Measurements from ENCODE around the gene CLDN7.

Gene CLDN7

DNA sequence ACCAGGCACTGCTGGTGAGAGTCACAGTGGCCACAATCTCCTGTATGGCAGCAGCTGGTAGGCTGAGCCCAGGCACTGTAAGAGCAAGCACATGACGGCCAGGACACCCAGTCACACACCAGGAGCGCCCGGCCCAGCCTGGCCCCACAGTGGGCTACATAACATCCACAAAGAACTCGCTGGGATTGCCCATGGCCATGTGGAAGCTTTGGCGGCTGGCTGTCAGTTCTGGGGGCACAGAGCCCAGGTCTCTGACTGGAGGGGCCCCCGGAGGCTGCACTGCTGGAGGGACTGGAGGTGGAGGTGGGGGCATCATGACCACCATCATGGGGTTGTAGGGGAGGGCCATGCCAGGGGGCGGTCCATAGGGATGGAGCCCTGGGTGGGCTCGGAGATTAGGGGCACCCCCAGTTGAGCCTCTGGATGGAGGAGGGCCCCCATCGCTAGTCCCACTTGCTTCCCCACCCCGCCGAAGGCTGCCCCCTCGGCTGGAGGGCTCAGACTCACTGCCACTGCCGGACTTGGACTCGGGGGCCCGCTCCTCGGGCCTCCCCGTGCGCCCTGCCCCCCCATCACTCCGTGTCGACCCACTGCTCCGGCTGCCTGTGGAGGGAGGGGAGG is 36.5 kb downstream of the CLDN7 start (continued):
- TF ChIP-seq OSR1 (CRISPR knock-in tag; IDR thresholded peaks at IDR 0.05) (no peak), GLIS3 (CRISPR knock-in tag; IDR thresholded peaks at IDR 0.05) (no peak), ZC3H10 (CRISPR knock-in tag; IDR thresholded peaks at IDR 0.05) (no peak)

DNA sequence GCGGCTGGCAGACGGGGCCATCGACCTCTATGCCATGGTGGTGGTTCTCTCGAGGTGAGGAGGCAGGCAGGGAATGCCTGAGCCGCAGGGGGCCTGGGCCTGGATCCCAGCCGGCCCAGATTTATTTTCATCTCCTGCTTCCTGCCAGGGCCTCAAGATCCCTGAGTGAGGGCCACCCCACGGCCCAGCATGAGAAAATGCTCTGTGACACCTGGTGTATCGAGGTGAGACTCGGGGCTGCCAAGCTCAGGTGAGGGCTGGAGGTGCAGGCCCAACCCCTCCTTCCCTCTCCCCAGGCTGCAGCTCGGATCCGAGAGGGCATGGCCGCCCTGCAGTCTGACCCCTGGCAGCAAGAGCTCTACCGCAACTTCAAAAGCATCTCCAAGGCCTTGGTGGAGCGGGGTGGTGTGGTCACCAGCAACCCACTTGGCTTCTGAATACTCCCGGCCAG is 37.6 kb downstream of the CLDN7 start:
- ATAC-seq, result no peak
- TF ChIP-seq ZNF8 (CRISPR knock-in tag; IDR thresholded peaks at IDR 0.05) (no peak), PATZ1 (CRISPR knock-in tag; IDR thresholded peaks at IDR 0.05; ENCODE audit: borderline replicate concordance) (no peak), ZNF70 (CRISPR knock-in tag; IDR thresholded peaks at IDR 0.05) (no peak), TOX (CRISPR knock-in tag; IDR thresholded peaks at IDR 0.05; ENCODE audit: borderline replicate concordance) (no peak), BACH2 (CRISPR knock-in tag; IDR thresholded peaks at IDR 0.05; ENCODE audit: borderline replicate concordance) (no peak), OSR1 (CRISPR knock-in tag; IDR thresholded peaks at IDR 0.05) (no peak), ESRRG (CRISPR knock-in tag; IDR thresholded peaks at IDR 0.05) (no peak), GLIS3 (CRISPR knock-in tag; IDR thresholded peaks at IDR 0.05) (no peak)

DNA sequence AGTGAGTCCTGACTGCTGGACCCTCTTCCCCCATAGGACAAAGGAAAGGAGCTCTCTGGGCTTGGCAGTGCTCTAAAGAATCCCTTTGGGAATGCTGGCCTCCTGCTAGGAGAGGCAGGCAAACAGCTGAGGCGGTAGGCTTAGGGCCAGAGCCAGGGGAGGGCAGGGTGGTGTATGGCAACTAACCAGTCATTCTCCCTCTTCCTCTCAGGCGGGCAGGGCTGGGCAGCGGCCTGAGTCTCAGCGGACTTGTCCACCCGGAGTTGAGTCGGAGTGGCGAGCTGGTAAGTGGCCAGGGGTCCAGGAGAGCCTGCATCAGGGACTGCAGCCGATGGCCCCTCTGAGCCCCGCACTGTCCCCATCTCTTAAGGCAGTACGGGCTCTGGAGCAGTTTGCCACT is 38.2 kb downstream of the CLDN7 start:
- no peak for ATAC-seq

DNA sequence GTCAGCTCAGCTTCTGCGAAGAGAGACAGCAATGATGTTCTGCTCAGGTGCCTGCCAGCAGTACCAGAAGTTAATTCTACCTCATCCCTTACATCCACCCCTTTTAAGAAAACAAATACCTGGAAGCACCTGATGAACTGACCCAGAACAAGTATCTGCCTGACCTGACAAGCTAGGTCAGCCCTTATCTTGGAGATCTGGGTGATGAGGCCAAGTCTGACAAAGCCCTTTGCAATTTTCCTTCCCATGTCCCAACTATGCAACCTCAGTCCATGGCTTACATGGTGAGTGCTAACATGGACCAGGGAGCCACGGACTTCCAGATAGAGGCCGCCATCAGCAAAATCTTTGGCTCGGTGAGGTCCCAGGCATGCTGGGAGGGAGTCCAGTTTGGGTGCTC is 38.9 kb downstream of the CLDN7 start:
- ATAC-seq, result no peak
- TF ChIP-seq BACH2 (CRISPR knock-in tag; IDR thresholded peaks at IDR 0.05; ENCODE audit: borderline replicate concordance) (no peak), PATZ1 (CRISPR knock-in tag; IDR thresholded peaks at IDR 0.05; ENCODE audit: borderline replicate concordance) (no peak), ZC3H10 (CRISPR knock-in tag; IDR thresholded peaks at IDR 0.05) (no peak), RARB (CRISPR knock-in tag; IDR thresholded peaks at IDR 0.05) (no peak)

More for the DNA sequence above, 38.2 kb downstream of the CLDN7 start:
- TF ChIP-seq ZFP3 (CRISPR knock-in tag; IDR thresholded peaks at IDR 0.05), result no peak
- no peak for TF ChIP-seq ARNTL (CRISPR knock-in tag; IDR thresholded peaks at IDR 0.05; ENCODE audit: borderline replicate concordance, low read depth)
- TF ChIP-seq TCF4 (CRISPR knock-in tag; IDR thresholded peaks at IDR 0.05; ENCODE audit: borderline replicate concordance), result no peak
- TF ChIP-seq SNAI2 (CRISPR knock-in tag; IDR thresholded peaks at IDR 0.05), result no peak
- TF ChIP-seq, protein P1, sequence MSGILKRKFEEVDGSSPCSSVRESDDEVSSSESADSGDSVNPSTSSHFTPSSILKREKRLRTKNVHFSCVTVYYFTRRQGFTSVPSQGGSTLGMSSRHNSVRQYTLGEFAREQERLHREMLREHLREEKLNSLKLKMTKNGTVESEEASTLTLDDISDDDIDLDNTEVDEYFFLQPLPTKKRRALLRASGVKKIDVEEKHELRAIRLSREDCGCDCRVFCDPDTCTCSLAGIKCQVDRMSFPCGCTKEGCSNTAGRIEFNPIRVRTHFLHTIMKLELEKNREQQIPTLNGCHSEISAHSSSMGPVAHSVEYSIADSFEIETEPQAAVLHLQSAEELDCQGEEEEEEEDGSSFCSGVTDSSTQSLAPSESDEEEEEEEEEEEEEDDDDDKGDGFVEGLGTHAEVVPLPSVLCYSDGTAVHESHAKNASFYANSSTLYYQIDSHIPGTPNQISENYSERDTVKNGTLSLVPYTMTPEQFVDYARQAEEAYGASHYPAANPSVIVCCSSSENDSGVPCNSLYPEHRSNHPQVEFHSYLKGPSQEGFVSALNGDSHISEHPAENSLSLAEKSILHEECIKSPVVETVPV (CRISPR knock-in tag; IDR thresholded peaks at IDR 0.05), result no peak
- no peak for TF ChIP-seq GLIS3 (CRISPR knock-in tag; IDR thresholded peaks at IDR 0.05)
- TF ChIP-seq ZNF8 (CRISPR knock-in tag; IDR thresholded peaks at IDR 0.05), result no peak
- TF ChIP-seq ISL1 (CRISPR knock-in tag; IDR thresholded peaks at IDR 0.05), result no peak

DNA sequence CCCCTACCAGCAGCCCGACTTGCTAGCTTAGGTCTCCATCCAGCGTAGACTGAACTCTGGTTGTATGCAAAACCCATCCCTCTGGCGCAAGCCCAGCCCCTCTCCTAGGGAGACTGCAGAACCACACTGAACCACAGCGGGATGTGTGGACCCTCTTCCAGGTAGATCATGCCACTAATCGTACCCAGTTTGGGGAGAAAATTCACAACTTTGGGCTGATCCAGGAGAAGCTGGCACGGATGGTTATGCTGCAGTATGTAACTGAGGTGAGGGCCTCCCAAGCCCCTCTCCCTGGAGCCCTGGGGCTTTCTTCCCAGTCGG is 39.3 kb downstream of the CLDN7 start:
- TF ChIP-seq ZNF70 (CRISPR knock-in tag; IDR thresholded peaks at IDR 0.05) (no peak), CREB5 (CRISPR knock-in tag; IDR thresholded peaks at IDR 0.05; ENCODE audit: low read depth) (no peak), ZC3H10 (CRISPR knock-in tag; IDR thresholded peaks at IDR 0.05) (no peak), CSDC2 (CRISPR knock-in tag; IDR thresholded peaks at IDR 0.05) (no peak), BACH2 (CRISPR knock-in tag; IDR thresholded peaks at IDR 0.05; ENCODE audit: borderline replicate concordance) (no peak), PATZ1 (CRISPR knock-in tag; IDR thresholded peaks at IDR 0.05; ENCODE audit: borderline replicate concordance) (no peak), ESRRG (CRISPR knock-in tag; IDR thresholded peaks at IDR 0.05) (no peak), ISL1 (CRISPR knock-in tag; IDR thresholded peaks at IDR 0.05) (no peak)
- TF ChIP-seq, protein P1 (CRISPR knock-in tag; IDR thresholded peaks at IDR 0.05), result no peak
- ATAC-seq, result no peak

Measured in SK-N-SH treated with all-trans-retinoic acid at 6 μM for 48 hours (cell line).